Upper lobe of left lung (tissue), 6 donors: ENCODE measurements around the gene PPM1E. TPM values are rescaled to one million over a fixed set of nuclear protein-coding genes. Genes with fewer than 3 reads are reported as not detected.

Experiments used
- ATAC-seq, 2 donors: fragments of 200-7000 bp; cut with Tn5 transposase; one replicate each; pipeline ENCODE4 v1.9.1; 2022; ENCODE audit warnings: mild to moderate bottlenecking in 2 of 2, moderate library complexity in 2 of 2; ENCODE audit not compliant: low FRiP score in 2 of 2
- DNase-seq, 2 donors: peaks; one replicate each; pipeline ENCODE4 v3.0.0-alpha.2; 2019 to 2020
- H3K27ac ChIP-seq, 4 donors: fragments of 200-600 bp; sonication (generic); one replicate each; pipeline ENCODE4 v1.5.1; 2016 to 2019
- H3K27me3 ChIP-seq, 4 donors: fragments of 200-600 bp; sonication (generic); one replicate each; pipeline ENCODE4 v1.5.1; 2017 to 2019
- H3K36me3 ChIP-seq, 4 donors: fragments of 200-600 bp; sonication (generic); one replicate each; pipeline ENCODE4 v1.5.1; 2016 to 2019
- H3K4me1 ChIP-seq, 4 donors: fragments of 200-600 bp; sonication (generic); one replicate each; pipeline ENCODE4 v1.5.1; 2018 to 2019
- H3K4me3 ChIP-seq, 4 donors: fragments of 200-600 bp; sonication (generic); one replicate each; pipeline ENCODE4 v1.5.1; 2017 to 2019; ENCODE audit warnings: mild to moderate bottlenecking in 2 of 4, moderate library complexity in 1 of 4
- H3K9me3 ChIP-seq, 4 donors: fragments of 200-600 bp; sonication (generic); one replicate each; pipeline ENCODE4 v1.5.1; 2018 to 2019
- EP300 ChIP-seq, 4 donors: sonication (generic); formaldehyde crosslinking; IDR thresholded peaks; one replicate each; pipeline ENCODE4 v1.5.1; 2017; ENCODE audit warnings: antibody characterized with exemption in 4 of 4, control low read depth in 2 of 4
- POLR2A ChIP-seq, 4 donors: fragments of 450-650 bp; IDR thresholded peaks; one replicate each; pipeline ENCODE4 v1.5.1; 2016 to 2017; ENCODE audit warnings: antibody characterized with exemption in 4 of 4, mild to moderate bottlenecking in 2 of 4
- POLR2AphosphoS5 ChIP-seq, 2 donors: sonication (generic); formaldehyde crosslinking; IDR thresholded peaks; one replicate each; pipeline ENCODE4 v1.5.1; 2017; ENCODE audit warnings: antibody characterized with exemption in 2 of 2
- WGBS, 2 donors: methylation state at CpG; one replicate each; pipeline ENCODE4 v1.1.5; 2017 to 2018; 5-methylcytosine and 5-hydroxymethylcytosine counted together
- total RNA-seq, 6 donors: library from RNA; depleted of rRNA in 4 of 6; stranded (reverse); fragments of >200 nt in 4 of 6; gene quantifications; one replicate each; pipeline versions ENCODE4 v1.1.0 to v1.2.1, GENCODE V29; 2016 to 2021
- TF ChIP-seq, protein P1 (sequence below), 6 experiments: fragments of 450-650 bp in 4 of 6; fragments of 200-600 bp in 2 of 6; sonication (generic) in 2 of 6; IDR thresholded peaks; one replicate each; pipeline ENCODE4 v1.5.1; 2016 to 2019; ENCODE audit warnings: antibody characterized with exemption in 6 of 6
- donor health status: DM: no; HTN: no; CAD: no; lungs with moderate emphysema.
- donor health status: DM: no; HTN: yes; CAD: no; lungs with severe emphysema.

PPM1E gene
- total RNA-seq, 6 donors from 2014 or later, result under 0.01 to 0.76 (median 0.18) TPM

DNA sequence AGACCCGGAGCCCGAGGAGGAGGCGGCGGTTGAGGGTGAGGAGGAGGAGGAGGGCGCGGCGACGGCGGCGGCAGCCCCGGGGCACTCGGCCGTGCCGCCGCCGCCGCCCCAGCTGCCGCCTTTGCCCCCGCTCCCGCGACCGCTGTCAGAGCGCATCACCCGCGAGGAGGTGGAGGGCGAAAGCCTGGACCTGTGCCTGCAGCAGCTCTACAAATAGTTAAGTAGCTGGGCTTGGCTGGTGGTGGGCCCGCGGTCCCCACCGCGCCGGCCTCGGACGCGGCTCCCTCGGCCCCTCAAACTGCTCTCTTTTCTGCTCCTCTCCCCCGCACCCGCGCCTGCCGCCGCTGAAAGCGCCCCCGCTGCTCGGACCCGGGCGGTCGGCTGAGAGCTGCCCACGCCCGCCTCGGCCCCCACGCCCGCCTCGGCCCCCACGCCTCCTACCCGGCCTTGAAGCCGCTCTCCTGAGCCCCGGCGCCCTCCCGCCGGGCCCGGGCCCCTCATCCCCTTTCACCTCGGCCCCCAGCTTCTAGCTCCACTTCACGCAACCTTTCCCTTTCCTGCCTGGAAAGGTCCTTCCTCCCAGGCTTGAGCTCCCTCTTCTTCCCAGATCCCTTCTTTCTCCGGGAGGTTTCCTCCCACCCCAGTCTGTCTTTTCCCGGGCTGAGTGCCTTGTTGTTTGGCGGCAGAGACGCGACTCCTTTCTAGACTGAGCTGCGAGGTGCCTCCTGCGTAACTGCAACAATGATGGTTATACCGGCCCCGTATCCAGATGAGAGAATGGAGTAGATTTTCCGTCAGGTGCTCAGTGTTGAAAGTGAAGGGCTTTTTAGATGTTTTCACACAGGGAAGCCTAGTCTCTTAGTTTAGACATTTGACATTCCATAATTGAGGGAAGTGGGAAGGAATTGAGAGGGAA is 850 bp downstream of the PPM1E start:
- 2 to 4% methylated on average over 25 to 30 of the region's 72 CpGs for WGBS, 2 donors
- no peaks in the 10 kb centered on the region for H3K9me3 ChIP-seq
- peak in 1 of 2 donors; percentile 83 for DNase-seq
- TF ChIP-seq, protein P1, sequence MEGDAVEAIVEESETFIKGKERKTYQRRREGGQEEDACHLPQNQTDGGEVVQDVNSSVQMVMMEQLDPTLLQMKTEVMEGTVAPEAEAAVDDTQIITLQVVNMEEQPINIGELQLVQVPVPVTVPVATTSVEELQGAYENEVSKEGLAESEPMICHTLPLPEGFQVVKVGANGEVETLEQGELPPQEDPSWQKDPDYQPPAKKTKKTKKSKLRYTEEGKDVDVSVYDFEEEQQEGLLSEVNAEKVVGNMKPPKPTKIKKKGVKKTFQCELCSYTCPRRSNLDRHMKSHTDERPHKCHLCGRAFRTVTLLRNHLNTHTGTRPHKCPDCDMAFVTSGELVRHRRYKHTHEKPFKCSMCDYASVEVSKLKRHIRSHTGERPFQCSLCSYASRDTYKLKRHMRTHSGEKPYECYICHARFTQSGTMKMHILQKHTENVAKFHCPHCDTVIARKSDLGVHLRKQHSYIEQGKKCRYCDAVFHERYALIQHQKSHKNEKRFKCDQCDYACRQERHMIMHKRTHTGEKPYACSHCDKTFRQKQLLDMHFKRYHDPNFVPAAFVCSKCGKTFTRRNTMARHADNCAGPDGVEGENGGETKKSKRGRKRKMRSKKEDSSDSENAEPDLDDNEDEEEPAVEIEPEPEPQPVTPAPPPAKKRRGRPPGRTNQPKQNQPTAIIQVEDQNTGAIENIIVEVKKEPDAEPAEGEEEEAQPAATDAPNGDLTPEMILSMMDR (IDR thresholded peaks at IDR 0.05), result no peak
- no peak for TF ChIP-seq POLR2A (IDR thresholded peaks at IDR 0.05)
- TF ChIP-seq EP300 (IDR thresholded peaks at IDR 0.05), result no peak
- no peak for TF ChIP-seq POLR2AphosphoS5 (IDR thresholded peaks at IDR 0.05)
- H3K36me3 ChIP-seq, result no peaks in the 10 kb centered on the region
- ATAC-seq, result peak in 1 of 2 donors; percentile 58
- peaks cover 14 to 20% (median 18%) of the 10 kb centered on the region in 4 donors for H3K4me1 ChIP-seq
- peaks cover 0 to 26% (median 15%) of the 10 kb centered on the region in 4 donors for H3K27me3 ChIP-seq
- H3K4me3 ChIP-seq, result peak overlapping the region in 3 of 4 donors; percentile 40 to 68 (median 59)
- H3K27ac ChIP-seq, result no peak overlapping the region

DNA sequence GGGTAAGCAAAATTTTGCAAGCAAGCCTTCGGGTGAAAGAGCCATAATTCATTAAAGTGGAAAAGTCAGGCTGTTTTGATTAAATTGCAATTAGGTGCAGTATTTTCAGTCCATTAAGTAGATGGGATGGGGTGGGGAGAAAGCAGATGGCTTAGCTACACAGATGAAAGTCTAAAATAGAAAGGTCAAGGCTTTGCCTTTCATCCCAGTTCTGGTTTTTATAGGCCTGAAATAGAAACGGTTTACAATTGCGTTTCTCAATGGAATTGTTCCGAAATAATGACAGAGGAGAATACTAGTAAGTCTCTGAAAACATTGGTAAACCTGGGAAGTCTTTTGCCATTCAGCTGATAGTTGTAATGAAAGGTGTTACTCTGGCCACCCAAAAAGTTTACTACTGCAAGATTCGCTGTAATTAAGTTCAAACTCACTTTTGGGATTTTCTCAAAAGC is 1.5 kb downstream of the PPM1E start:
- WGBS, 2 donors, result 58 to 59% methylated on average over 5 of the region's 5 CpGs
- no peak for DNase-seq
- Histone ChIP-seq H3K9me3 (no peaks in the 10 kb centered on the region), H3K36me3 (no peaks in the 10 kb centered on the region), H3K27ac (no peak overlapping the region), H3K4me3 (peak overlapping the region in 2 of 4 donors; percentile 59 to 68), H3K27me3 (peaks cover 0 to 26% (median 15%) of the 10 kb centered on the region in 4 donors), H3K4me1 (peaks cover 14 to 20% (median 18%) of the 10 kb centered on the region in 4 donors)
- TF ChIP-seq EP300 (IDR thresholded peaks at IDR 0.05), result no peak
- TF ChIP-seq, protein P1 (IDR thresholded peaks at IDR 0.05), result no peak
- no peak for TF ChIP-seq POLR2AphosphoS5 (IDR thresholded peaks at IDR 0.05)
- no peak for TF ChIP-seq POLR2A (IDR thresholded peaks at IDR 0.05)
- ATAC-seq, result no peak

DNA sequence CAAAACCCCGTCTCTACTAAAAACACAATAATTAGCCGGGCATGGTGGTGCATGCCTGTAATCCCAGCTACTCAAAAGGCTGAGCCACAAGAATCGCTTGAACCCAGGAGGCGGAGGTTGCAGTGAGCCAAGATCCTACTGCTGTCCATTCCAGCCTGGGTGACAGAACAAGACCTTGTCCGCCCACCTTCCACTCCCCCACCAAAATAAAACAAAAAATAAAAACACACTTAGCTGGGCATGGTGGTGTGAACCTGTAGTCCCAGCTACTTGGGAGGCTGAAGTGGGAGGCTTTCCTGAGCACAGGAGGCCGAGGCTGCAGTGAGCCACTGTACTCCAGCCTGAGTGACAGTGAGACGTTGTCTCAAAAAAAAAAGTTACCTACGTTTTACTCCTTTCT is 3.2 kb downstream of the PPM1E start:
- Histone ChIP-seq H3K4me1 (peaks cover 14 to 20% (median 18%) of the 10 kb centered on the region in 4 donors), H3K9me3 (no peaks in the 10 kb centered on the region), H3K27ac (no peak overlapping the region), H3K27me3 (peaks cover 0 to 26% (median 15%) of the 10 kb centered on the region in 4 donors), H3K36me3 (no peaks in the 10 kb centered on the region), H3K4me3 (no peak overlapping the region)
- WGBS, 2 donors, result 89 to 94% methylated on average over 8 of the region's 8 CpGs
- no peak for ATAC-seq
- DNase-seq, result no peak
- TF ChIP-seq, protein P1 (IDR thresholded peaks at IDR 0.05), result no peak
- no peak for TF ChIP-seq POLR2A (IDR thresholded peaks at IDR 0.05)
- no peak for TF ChIP-seq EP300 (IDR thresholded peaks at IDR 0.05)
- TF ChIP-seq POLR2AphosphoS5 (IDR thresholded peaks at IDR 0.05), result no peak

DNA sequence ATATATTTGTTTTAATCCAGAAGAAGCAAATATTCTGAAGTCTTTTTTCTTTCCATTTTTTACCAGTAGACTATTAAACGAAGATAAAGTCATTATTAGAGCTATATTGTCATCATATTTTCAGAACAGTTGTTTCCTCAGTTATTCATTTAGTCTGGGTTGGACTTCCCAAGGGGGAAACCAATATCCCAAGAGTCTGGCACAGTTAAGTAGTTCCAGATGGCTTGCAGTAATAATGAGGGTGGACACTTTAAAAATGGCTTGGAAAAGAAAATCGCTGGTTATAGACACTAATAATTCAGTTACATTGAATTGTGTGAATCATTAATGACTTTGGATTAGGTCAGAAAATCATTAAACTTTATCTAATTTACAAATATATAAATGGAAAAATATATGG is 3.9 kb downstream of the PPM1E start:
- no peaks in the 10 kb centered on the region for H3K36me3 ChIP-seq
- TF ChIP-seq, protein P1 (IDR thresholded peaks at IDR 0.05), result no peak
- no peak for TF ChIP-seq POLR2AphosphoS5 (IDR thresholded peaks at IDR 0.05)
- no peak for TF ChIP-seq POLR2A (IDR thresholded peaks at IDR 0.05)
- peaks cover 14 to 20% (median 18%) of the 10 kb centered on the region in 4 donors for H3K4me1 ChIP-seq
- no peak overlapping the region for H3K4me3 ChIP-seq
- no peak for DNase-seq
- no peak overlapping the region for H3K27ac ChIP-seq
- H3K27me3 ChIP-seq, result peaks cover 0 to 26% (median 15%) of the 10 kb centered on the region in 4 donors
- whole genome bisulfite sequencing, 2 donors, result 73 to 80% methylated on average over 2 of the region's 2 CpGs
- no peaks in the 10 kb centered on the region for H3K9me3 ChIP-seq
- no peak for ATAC-seq
